ENCODE data around the gene GUCA1C. TPM values are rescaled to one million over a fixed set of nuclear protein-coding genes. Genes with fewer than 3 reads are reported as not detected.

GUCA1C gene
- total and polyA plus RNA-seq, 9 of the 15 experiments (the other 6 are each of a cell fraction or from before 2014, with no cell fraction given), result not detected

GRCh38 chr3:108863799-108864135, 89.9 kb downstream of the GUCA1C start:
- FAIRE-seq (no peak), ATAC-seq (no peak), DNase-seq (ENCODE audit: extremely low read depth in 1 of 4, low spot score in 3 of 4) (no peak)
- Histone ChIP-seq H3K4me2 (ENCODE audit: insufficient read depth, low read length) (no peak overlapping the region), H3K79me2 (ENCODE audit: control insufficient read depth, insufficient read depth, low read length) (no peaks in the 10 kb centered on the region), H4K20me1 (replicated peaks; ENCODE audit: control insufficient read depth, insufficient read depth, low read length) (no peaks in the 10 kb centered on the region), H3K9me1 (ENCODE audit: control insufficient read depth, insufficient read depth, low read length) (no peaks in the 10 kb centered on the region), H3K9me3 (replicated peaks; ENCODE audit: control insufficient read depth, insufficient read depth, low read depth, low read length) (no peaks in the 10 kb centered on the region), H3K9ac (ENCODE audit: insufficient read depth in 1 of 2, low read depth in 2 of 2, low read length in 2 of 2) (no peak overlapping the region), H3K4me3 (no peak overlapping the region), H3K36me3 (ENCODE audit: control insufficient read depth, insufficient read depth, low read length) (no peaks in the 10 kb centered on the region), H3K27me3 (ENCODE audit: control insufficient read depth in 2 of 2, insufficient read depth in 2 of 2, low read length in 2 of 2) (no peaks in the 10 kb centered on the region), H2AFZ (ENCODE audit: low read depth, low read length) (no peak overlapping the region), H3K27ac (ENCODE audit: extremely low read depth, low read depth, low read length) (no peak overlapping the region), H3K4me1 (replicated peaks in 1 of 2; ENCODE audit: control insufficient read depth in 2 of 2, insufficient read depth in 2 of 2, low read length in 2 of 2) (no peaks in the 10 kb centered on the region)
- ChIA-PET CTCF (ENCODE audit: low intra/inter-chr PET ratio) (no interaction called here), POLR2A (interaction anchor here (0.5 kb wide), 1 partner anchor 1089 kb away, joined by 3 read pairs; no protein-coding TSS in a partner anchor)
- TF ChIP-seq POLR2G (IDR thresholded peaks at IDR 0.05; ENCODE audit: low read depth, low read length), result no peak
- no peak for TF ChIP-seq TBP (optimal IDR thresholded peaks at IDR 0.05; ENCODE audit: low read depth, low read length)
- no peak for TF ChIP-seq ZNF384 (IDR thresholded peaks at IDR 0.05; ENCODE audit: low read depth, low read length)
- no peak for TF ChIP-seq CAMTA2 (CRISPR knock-in tag; conservative IDR thresholded peaks at IDR 0.05)
- TF ChIP-seq NFXL1 (CRISPR knock-in tag; IDR thresholded peaks at IDR 0.05), result no peak
- no peak for TF ChIP-seq TSHZ1 (CRISPR knock-in tag; IDR thresholded peaks at IDR 0.05)
- no peak for TF ChIP-seq CBX3 (IDR thresholded peaks at IDR 0.05; ENCODE audit: borderline replicate concordance in 1 of 2, low read length in 2 of 2)
- no peak for TF ChIP-seq NCOR1 (IDR thresholded peaks at IDR 0.05)
- TF ChIP-seq SMAD3 (CRISPR knock-in tag; conservative IDR thresholded peaks at IDR 0.05), result no peak
- 0% methylated on average over 6 of the region's 6 CpGs for WGBS (ENCODE audit: insufficient coverage, low coverage, missing lambda C conversion rate)
- no TSS peak for BruUV-seq (replicated peaks)
- intact Hi-C loops (cut with micrococcal nuclease), result no loop called here
- in situ Hi-C loops (cut with MboI), result no loop called here

Data from K562 (cell line).